ENCODE measurements around the gene NBAS.

NBAS gene

GRCh38 chr2:15230599-15231192 is 330.4 kb downstream of the NBAS start:
- Mint-ChIP-seq H3K9me3 (peaks cover 11% of the 10 kb centered on the region), H3K27me3 (ENCODE audit: low read depth) (no peaks in the 10 kb centered on the region)
- no peak for TF ChIP-seq CTCF (IDR thresholded peaks at IDR 0.05; ENCODE audit: unreplicated experiment in 3 of 3)

GRCh38 chr2:15226661-15227060 is 334.5 kb downstream of the NBAS start:
- H3K36me3 Mint-ChIP-seq (ENCODE audit: low read depth) = peaks cover 60% of the 10 kb centered on the region
- H3K27ac Mint-ChIP-seq = no peak overlapping the region
- TF ChIP-seq CTCF (IDR thresholded peaks at IDR 0.05; ENCODE audit: unreplicated experiment in 3 of 3) = no peak
- no peak overlapping the region for H3K4me3 Mint-ChIP-seq
- no peaks in the 10 kb centered on the region for H3K4me1 Mint-ChIP-seq
- H3K9me3 Mint-ChIP-seq = peaks cover 11% of the 10 kb centered on the region
- no peaks in the 10 kb centered on the region for H3K27me3 Mint-ChIP-seq (ENCODE audit: low read depth)

More at GRCh38 chr2:15230599-15231192, 330.4 kb downstream of the NBAS start:
- peaks cover 49% of the 10 kb centered on the region for H3K36me3 Mint-ChIP-seq (ENCODE audit: low read depth)
- no peak overlapping the region for H3K27ac Mint-ChIP-seq
- no peak overlapping the region for H3K4me3 Mint-ChIP-seq
- H3K4me1 Mint-ChIP-seq = no peaks in the 10 kb centered on the region

GRCh38 chr2:15225131-15225530 is 336.0 kb downstream of the NBAS start:
- Mint-ChIP-seq H3K27me3 (ENCODE audit: low read depth) (no peaks in the 10 kb centered on the region), H3K36me3 (ENCODE audit: low read depth) (peaks cover 52% of the 10 kb centered on the region), H3K4me3 (no peak overlapping the region), H3K4me1 (no peaks in the 10 kb centered on the region), H3K27ac (no peak overlapping the region), H3K9me3 (peaks cover 11% of the 10 kb centered on the region)
- TF ChIP-seq CTCF (IDR thresholded peaks at IDR 0.05; ENCODE audit: unreplicated experiment in 3 of 3) = no peak

- no peaks in the 10 kb centered on the region for H3K27me3 Mint-ChIP-seq (ENCODE audit: low read depth)
These were observed 336.5 kb downstream of the NBAS start for GRCh38 chr2:15224641-15225040.

GRCh38 chr2:15223887-15224286 is 337.2 kb downstream of the NBAS start:
- H3K4me3 Mint-ChIP-seq = no peak overlapping the region
- H3K9me3 Mint-ChIP-seq = peaks cover 11% of the 10 kb centered on the region
- no peaks in the 10 kb centered on the region for H3K4me1 Mint-ChIP-seq
- no peak for TF ChIP-seq CTCF (IDR thresholded peaks at IDR 0.05; ENCODE audit: unreplicated experiment in 3 of 3)
- no peak overlapping the region for H3K27ac Mint-ChIP-seq
- peaks cover 46% of the 10 kb centered on the region for H3K36me3 Mint-ChIP-seq (ENCODE audit: low read depth)
- H3K27me3 Mint-ChIP-seq (ENCODE audit: low read depth) = no peaks in the 10 kb centered on the region

More at GRCh38 chr2:15224641-15225040, 336.5 kb downstream of the NBAS start:
- no peak overlapping the region for H3K27ac Mint-ChIP-seq
- peaks cover 47% of the 10 kb centered on the region for H3K36me3 Mint-ChIP-seq (ENCODE audit: low read depth)
- H3K4me3 Mint-ChIP-seq = no peak overlapping the region
- no peak for TF ChIP-seq CTCF (IDR thresholded peaks at IDR 0.05; ENCODE audit: unreplicated experiment in 3 of 3)
- no peaks in the 10 kb centered on the region for H3K4me1 Mint-ChIP-seq
- peaks cover 11% of the 10 kb centered on the region for H3K9me3 Mint-ChIP-seq

GRCh38 chr2:15222856-15223255 is 338.3 kb downstream of the NBAS start:
- H3K27ac Mint-ChIP-seq = no peak overlapping the region
- peaks cover 11% of the 10 kb centered on the region for H3K9me3 Mint-ChIP-seq
- no peaks in the 10 kb centered on the region for H3K27me3 Mint-ChIP-seq (ENCODE audit: low read depth)
- H3K4me1 Mint-ChIP-seq = no peaks in the 10 kb centered on the region
- no peak overlapping the region for H3K4me3 Mint-ChIP-seq
- peaks cover 36% of the 10 kb centered on the region for H3K36me3 Mint-ChIP-seq (ENCODE audit: low read depth)
- no peak for TF ChIP-seq CTCF (IDR thresholded peaks at IDR 0.05; ENCODE audit: unreplicated experiment in 3 of 3)
